Astrocyte (in vitro differentiated cells and primary cell): Measurements from ENCODE around the gene CA10.

Experiments used
- CTCF ChIP-seq: IDR thresholded peaks from 2 replicates; pipeline ENCODE4 v1.5.1; 2011; ENCODE audit warnings: low read depth, mild to moderate bottlenecking, inconsistent platforms, low read length, moderate library complexity; ENCODE audit not compliant: insufficient read depth
- EZH2 ChIP-seq: IDR thresholded peaks from 2 replicates; pipeline ENCODE4 v1.6.1; 2012; ENCODE audit warnings: mild to moderate bottlenecking, low read length, inconsistent platforms; ENCODE audit not compliant: insufficient read depth

- no peak for TF ChIP-seq CTCF
- no peak for TF ChIP-seq EZH2
Measured at GRCh38 chr17:51580869-51581268, 577.6 kb downstream of the CA10 start.
